ENCODE results near the gene TSN.
"Not testable (repeated sequence)": the region's sequence is repeated elsewhere in the genome, so short reads cannot be mapped to it uniquely, and the experiment has no call there.

The TSN gene

DNA sequence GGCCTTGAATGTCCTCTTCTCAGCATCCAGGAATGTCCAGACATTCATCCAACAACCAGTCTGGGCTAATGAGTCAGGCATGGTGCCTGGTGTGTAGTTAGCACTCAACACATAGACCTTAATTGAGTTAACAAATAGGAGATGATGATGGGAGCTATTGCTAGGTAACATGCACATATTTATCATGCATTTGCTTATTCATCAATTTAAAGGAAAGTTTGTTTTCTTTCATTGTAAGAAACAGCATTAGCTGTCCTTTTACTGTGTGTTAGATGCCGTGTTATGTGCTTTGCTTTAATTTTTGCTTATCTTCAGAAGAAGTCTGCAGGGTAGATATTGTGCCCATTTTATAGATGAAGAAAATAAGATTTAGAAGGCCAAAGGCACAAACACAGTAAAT is 43.2 kb downstream of the TSN start:
- Mint-ChIP-seq H3K27ac (no peak overlapping the region), H3K4me1 (ENCODE audit: low read depth) (peaks cover 2% of the 10 kb centered on the region), H3K27me3 (no peaks in the 10 kb centered on the region), H3K4me3 (no peak overlapping the region), H3K36me3 (ENCODE audit: low read depth) (no peaks in the 10 kb centered on the region), H3K9me3 (peaks cover 12% of the 10 kb centered on the region)
- intact Hi-C loops (cut with micrococcal nuclease): no loop called here

DNA sequence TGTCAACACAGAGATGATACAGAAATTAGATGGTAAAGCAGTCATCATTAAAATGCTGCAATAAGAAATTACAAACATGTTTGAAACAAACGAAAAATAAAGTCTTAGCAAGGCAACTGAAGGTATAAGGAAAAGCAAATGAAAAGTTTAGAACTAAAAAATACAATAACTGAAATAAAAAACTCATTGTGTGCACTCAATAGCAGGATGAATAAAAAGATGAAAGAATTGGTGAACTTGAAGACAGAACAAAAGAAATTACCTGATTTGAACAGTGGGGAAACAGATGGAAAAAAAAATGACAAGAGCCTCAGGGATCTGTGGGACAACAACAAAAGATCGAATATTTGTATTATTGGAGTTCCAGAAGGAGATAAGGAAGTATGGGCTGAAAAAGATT is 46.5 kb downstream of the TSN start:
- H3K27ac Mint-ChIP-seq: no peak overlapping the region
- peaks cover 12% of the 10 kb centered on the region for H3K9me3 Mint-ChIP-seq
- intact Hi-C loops (cut with micrococcal nuclease): no loop called here
- H3K4me3 Mint-ChIP-seq: no peak overlapping the region
- peaks cover 16% of the 10 kb centered on the region for H3K4me1 Mint-ChIP-seq (ENCODE audit: low read depth)
- H3K36me3 Mint-ChIP-seq (ENCODE audit: low read depth): no peaks in the 10 kb centered on the region
- no peaks in the 10 kb centered on the region for H3K27me3 Mint-ChIP-seq

DNA sequence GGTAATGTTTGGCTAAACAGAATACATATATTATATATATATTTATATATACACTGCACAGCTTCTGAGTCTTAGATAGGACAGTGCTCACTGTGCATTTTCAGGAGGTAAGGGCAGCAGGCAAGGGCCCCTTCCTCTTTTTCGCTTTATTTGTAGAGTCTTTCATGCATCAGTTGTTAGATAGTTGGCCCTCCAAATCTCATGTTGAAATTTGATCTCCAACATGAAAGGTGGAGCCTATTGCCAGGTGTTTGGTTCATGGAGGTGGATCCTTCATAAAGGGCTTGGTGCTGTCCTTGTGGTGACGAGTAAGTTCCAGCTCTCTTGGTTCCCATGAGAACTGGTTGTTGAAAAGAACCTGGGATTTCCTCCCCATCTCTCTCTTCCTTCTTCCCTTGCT is 48.1 kb downstream of the TSN start:
- no peaks in the 10 kb centered on the region for H3K27me3 Mint-ChIP-seq
- H3K4me3 Mint-ChIP-seq: no peak overlapping the region
- H3K9me3 Mint-ChIP-seq: peaks cover 12% of the 10 kb centered on the region
- intact Hi-C loops (cut with micrococcal nuclease): no loop called here
- H3K27ac Mint-ChIP-seq: no peak overlapping the region
- peaks cover 16% of the 10 kb centered on the region for H3K4me1 Mint-ChIP-seq (ENCODE audit: low read depth)
- H3K36me3 Mint-ChIP-seq (ENCODE audit: low read depth): no peaks in the 10 kb centered on the region

DNA sequence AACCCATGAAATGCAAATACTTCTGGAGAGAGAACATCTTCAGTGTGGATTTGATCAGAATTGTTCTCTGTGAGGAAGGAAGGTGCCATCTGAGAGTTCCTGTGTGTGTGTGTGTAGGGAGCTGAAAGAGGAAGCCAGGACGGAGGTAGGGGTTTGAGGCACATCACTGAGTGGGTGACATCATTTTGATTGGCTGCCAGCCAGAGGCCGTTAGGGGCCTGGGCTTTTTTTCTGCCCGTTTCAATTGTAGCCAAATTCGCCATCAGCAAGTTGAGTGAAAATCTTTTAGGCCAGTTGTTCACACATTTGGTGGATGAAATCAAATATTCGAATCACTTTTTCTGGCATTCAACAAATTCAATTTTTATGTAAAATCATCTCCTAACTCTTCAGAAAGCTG is 48.9 kb downstream of the TSN start:
- peaks cover 16% of the 10 kb centered on the region for H3K4me1 Mint-ChIP-seq (ENCODE audit: low read depth)
- no peak overlapping the region for H3K4me3 Mint-ChIP-seq

DNA sequence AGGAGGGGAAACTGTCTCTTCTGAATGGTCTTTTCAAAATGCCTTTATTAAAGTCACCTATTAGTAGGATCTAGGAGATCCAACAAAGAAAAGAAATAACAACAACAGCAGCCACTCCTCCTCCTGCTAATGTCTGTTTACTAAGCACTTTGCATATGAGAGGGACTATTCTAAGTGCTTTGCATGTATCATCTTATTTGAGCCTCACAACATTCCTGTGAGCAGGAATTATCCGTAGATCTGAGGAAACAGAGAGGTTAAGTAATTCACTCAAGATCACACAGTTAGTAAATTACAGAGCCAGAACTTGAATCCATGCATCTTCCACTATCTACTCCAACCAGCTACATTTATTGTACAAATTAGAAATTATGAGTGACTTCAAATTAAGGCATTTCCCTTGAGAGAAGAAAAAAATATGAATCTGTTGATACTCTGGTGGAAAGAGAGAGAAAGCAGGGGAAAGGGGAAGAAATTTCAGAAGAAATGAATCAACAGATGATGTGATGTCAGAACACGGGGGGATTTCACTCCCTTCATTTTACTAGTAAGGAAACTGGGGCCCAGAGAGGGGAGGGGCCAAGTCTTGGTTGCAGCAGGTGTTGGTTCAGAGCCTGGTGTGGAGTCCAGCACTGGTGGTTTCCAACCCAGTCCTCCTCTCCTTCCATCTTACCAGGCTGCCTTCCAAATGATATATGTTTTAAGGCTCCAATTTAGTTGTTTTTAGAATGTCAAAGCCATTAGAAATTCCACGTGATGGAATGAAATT is 49.7 kb downstream of the TSN start:
- peaks cover 16% of the 10 kb centered on the region for H3K4me1 Mint-ChIP-seq (ENCODE audit: low read depth)
- no peak overlapping the region for H3K27ac Mint-ChIP-seq
- H3K27me3 Mint-ChIP-seq: no peaks in the 10 kb centered on the region
- H3K9me3 Mint-ChIP-seq: peaks cover 12% of the 10 kb centered on the region
- intact Hi-C loops (cut with micrococcal nuclease): no loop called here
- H3K4me3 Mint-ChIP-seq: no peak overlapping the region
- no peaks in the 10 kb centered on the region for H3K36me3 Mint-ChIP-seq (ENCODE audit: low read depth)

More for the DNA sequence above, 48.9 kb downstream of the TSN start:
- H3K36me3 Mint-ChIP-seq (ENCODE audit: low read depth): no peaks in the 10 kb centered on the region
- H3K27me3 Mint-ChIP-seq: no peaks in the 10 kb centered on the region
- H3K9me3 Mint-ChIP-seq: peaks cover 12% of the 10 kb centered on the region
- no peak overlapping the region for H3K27ac Mint-ChIP-seq
- intact Hi-C loops (cut with micrococcal nuclease): no loop called here

DNA sequence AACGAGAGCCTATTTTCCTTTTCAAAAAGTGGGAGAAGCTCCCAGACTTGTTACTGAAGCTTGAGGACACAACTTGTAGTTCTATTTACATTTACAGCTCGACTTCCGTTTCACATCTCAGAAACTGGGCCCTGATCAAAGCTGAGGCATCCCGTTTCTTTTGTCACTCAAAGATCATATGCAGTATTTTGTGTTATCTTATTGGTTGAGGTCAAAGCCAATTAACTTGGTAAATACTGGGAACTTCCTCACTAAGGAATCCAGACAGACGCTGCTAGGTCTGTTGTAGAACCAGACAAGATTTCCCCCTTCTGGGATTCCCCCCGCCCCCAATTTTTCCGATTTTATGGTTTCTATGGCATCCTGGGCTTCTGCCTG is 50.3 kb downstream of the TSN start:
- Mint-ChIP-seq H3K27ac (no peak overlapping the region), H3K4me3 (no peak overlapping the region), H3K9me3 (peaks cover 12% of the 10 kb centered on the region), H3K4me1 (ENCODE audit: low read depth) (peaks cover 16% of the 10 kb centered on the region), H3K27me3 (no peaks in the 10 kb centered on the region), H3K36me3 (ENCODE audit: low read depth) (no peaks in the 10 kb centered on the region)
- intact Hi-C loops (cut with micrococcal nuclease): no loop called here

DNA sequence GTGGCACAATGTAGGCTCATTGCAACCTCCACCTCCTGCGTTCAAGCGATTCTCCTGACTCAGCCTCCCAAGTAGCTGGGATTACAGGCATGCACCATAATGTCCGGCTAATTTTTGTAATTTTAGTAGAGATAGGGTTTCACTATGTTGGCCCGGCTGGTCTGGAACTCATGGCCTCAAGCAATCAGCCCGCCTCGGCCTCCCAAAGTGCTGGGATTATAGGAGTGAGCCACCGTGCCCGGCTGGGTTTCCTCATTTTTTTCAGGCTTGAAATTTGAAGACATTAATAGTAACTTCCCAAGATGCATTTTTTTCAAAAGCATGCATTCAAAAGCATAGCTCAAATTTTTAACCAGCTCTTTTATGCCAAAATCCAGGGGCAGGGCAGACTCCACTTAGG is 52.3 kb downstream of the TSN start:
- H3K9me3 Mint-ChIP-seq; intact Hi-C loops (cut with micrococcal nuclease); H3K4me3 Mint-ChIP-seq; H3K27ac Mint-ChIP-seq; H3K27me3 Mint-ChIP-seq; H3K36me3 Mint-ChIP-seq (ENCODE audit: low read depth): not testable (repeated sequence)
- H3K4me1 Mint-ChIP-seq (ENCODE audit: low read depth): peaks cover 16% of the 10 kb centered on the region

DNA sequence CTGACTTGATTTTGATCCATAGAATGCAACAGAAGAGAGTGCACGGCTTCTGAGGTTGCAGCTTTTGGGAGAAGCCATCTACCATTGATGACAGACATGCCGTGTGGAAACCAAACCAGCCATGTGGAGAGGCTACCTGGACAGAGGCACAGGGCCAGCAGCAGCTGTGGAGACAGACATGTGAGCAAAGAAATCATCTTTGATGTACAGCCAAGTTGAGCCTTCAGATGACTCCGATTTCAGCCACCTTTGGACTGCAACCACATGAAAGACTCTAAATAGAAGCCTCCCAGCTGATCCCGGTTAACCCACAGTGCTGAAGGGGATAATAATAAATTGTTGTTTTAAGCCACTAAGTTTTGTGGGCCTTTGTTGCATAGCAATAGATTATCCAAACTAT is 54.2 kb downstream of the TSN start:
- H3K27ac Mint-ChIP-seq: no peak overlapping the region
- H3K4me1 Mint-ChIP-seq (ENCODE audit: low read depth): peaks cover 5% of the 10 kb centered on the region
- peaks cover 9% of the 10 kb centered on the region for H3K9me3 Mint-ChIP-seq
- no peaks in the 10 kb centered on the region for H3K36me3 Mint-ChIP-seq (ENCODE audit: low read depth)
- no peak overlapping the region for H3K4me3 Mint-ChIP-seq
- intact Hi-C loops (cut with micrococcal nuclease): no loop called here
- H3K27me3 Mint-ChIP-seq: no peaks in the 10 kb centered on the region

DNA sequence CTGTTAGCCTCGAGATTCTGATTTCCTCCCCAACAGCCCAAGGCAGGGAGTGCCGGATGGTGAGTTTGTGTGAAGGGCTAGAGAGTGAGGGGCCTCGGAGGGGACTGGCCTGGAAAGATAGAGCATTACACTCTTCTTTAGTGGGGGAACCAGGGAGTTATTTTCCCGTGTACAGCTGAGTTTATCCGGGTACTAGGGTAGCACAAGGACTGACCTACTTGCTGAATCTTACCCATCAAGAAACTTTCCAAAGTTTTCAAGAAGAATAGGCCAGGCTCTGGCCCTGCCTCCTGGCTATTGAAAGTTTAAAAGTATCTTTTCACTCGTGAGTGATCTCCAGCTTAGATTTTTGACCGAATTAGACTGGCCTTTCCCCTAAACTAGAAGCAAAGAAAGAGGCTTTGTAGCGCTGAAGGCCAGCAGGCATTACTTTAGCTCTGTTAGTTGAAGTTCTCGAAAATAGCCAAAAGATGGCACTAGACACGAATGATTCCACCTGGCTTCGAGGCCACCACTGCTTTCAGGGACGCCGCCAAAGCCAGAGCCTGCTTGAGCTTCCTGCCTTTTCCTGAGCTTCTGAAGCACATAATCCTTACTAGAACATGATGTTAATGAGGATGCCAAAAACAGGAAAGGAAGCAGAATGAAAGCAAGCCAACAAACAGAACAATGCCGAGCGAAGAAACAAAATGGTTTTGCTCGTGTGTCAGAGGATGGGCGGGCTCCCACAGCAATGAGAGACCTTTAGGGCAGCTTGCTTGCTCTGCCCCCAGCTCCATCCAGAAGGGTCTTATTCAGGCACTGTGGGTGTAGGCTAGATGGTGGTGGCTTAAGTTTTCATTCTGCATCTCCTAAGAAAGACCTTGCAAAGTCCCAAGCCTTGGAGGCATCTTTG is 55.8 kb downstream of the TSN start:
- no peaks in the 10 kb centered on the region for H3K27me3 Mint-ChIP-seq
- no peaks in the 10 kb centered on the region for H3K4me1 Mint-ChIP-seq (ENCODE audit: low read depth)
- no peak overlapping the region for H3K27ac Mint-ChIP-seq
- H3K36me3 Mint-ChIP-seq (ENCODE audit: low read depth): no peaks in the 10 kb centered on the region
- H3K4me3 Mint-ChIP-seq: no peak overlapping the region
- H3K9me3 Mint-ChIP-seq: peaks cover 9% of the 10 kb centered on the region
- intact Hi-C loops (cut with micrococcal nuclease): no loop called here

DNA sequence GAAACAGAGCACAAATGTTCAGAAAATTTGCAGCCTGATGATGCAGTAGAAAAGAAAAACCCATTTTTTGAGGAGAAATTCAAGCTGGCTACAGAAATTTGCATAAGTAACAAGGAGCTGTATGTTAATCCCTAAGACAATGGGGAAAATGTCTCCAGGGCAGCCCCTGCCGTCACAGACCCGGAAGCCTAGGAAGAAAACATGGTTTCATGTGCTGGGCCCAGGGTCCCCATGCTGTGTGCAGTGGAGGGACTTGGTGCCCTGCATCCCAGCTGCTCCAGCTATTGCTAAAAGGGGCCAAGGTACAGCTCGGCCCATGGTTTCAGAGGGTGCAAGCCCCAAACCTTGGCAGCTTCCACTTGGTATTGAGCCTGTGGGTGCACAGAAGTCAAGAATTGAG is 57.6 kb downstream of the TSN start:
- H3K36me3 Mint-ChIP-seq (ENCODE audit: low read depth); intact Hi-C loops (cut with micrococcal nuclease); H3K4me1 Mint-ChIP-seq (ENCODE audit: low read depth); H3K27me3 Mint-ChIP-seq; H3K4me3 Mint-ChIP-seq; H3K27ac Mint-ChIP-seq; H3K9me3 Mint-ChIP-seq: not testable (repeated sequence)

DNA sequence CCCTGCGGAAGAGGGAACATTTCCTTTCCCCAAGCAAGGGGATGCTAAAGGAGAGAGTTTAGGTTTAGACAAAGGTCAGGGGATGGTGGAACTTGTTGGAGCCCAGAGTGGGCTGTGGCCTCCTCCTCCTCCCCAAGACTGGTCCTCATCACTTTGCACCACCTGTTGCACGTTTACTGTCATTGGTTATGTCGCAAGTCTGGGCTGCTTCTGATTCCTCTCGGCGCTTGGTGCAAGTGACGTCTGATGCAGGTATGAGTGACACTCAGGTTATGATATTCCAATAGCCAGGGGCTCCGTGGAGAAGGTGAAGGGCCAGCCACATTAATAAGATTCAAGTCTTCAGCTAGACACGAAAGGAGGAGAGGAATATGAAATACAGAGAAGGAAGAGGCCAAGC is 59.8 kb downstream of the TSN start:
- Mint-ChIP-seq H3K9me3 (peaks cover 9% of the 10 kb centered on the region), H3K4me1 (ENCODE audit: low read depth) (no peaks in the 10 kb centered on the region), H3K36me3 (ENCODE audit: low read depth) (no peaks in the 10 kb centered on the region), H3K27ac (no peak overlapping the region), H3K27me3 (no peaks in the 10 kb centered on the region), H3K4me3 (no peak overlapping the region)
- intact Hi-C loops (cut with micrococcal nuclease): no loop called here

DNA sequence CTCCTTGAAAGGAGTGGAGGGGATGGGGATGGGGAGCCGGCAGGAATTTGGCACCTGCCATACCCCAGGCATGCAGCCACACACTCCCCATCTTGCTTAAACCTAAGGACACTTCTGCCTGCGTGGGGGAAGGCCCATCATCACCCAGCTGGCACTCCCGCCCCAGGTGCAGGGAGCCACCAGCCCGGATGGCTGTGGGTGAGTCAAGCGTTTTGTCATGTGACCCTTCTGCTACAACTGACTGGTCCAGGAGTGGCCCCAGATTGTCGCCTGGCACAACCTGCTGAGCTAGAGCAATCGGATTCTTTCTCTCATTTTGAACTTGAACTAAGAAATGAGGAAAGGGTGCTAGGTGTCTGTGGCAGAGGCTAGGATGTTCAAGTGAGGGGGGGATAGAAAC is 61.3 kb downstream of the TSN start:
- H3K27me3 Mint-ChIP-seq: no peaks in the 10 kb centered on the region
- no peaks in the 10 kb centered on the region for H3K36me3 Mint-ChIP-seq (ENCODE audit: low read depth)
- no peaks in the 10 kb centered on the region for H3K4me1 Mint-ChIP-seq (ENCODE audit: low read depth)
- H3K27ac Mint-ChIP-seq: no peak overlapping the region
- no peak overlapping the region for H3K4me3 Mint-ChIP-seq
- intact Hi-C loops (cut with micrococcal nuclease): no loop called here
- peaks cover 9% of the 10 kb centered on the region for H3K9me3 Mint-ChIP-seq

DNA sequence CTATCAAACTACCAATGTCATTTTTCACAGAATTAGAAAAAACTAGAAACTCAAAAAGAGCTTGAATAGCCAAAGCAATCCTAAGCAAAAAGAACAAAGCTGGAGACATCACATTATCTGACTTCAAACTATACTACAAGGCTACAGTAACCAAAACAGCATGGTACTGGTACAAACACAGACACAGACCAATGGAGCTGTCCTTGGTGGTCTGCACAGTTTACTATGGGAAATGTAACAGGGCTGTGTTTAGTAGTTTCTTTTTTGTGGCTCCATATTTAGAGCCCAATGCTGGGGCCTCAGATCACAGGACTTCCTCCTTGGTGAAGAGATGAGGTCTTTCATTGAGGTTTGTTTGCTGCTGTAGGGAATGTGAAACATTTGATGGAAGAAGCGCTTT is 61.9 kb downstream of the TSN start:
- H3K4me1 Mint-ChIP-seq (ENCODE audit: low read depth); H3K27ac Mint-ChIP-seq; intact Hi-C loops (cut with micrococcal nuclease); H3K9me3 Mint-ChIP-seq; H3K4me3 Mint-ChIP-seq; H3K36me3 Mint-ChIP-seq (ENCODE audit: low read depth); H3K27me3 Mint-ChIP-seq: not testable (repeated sequence)
